NCI-H345 treated with DMSO at 0.1 percent for 48 hours (cell line): ENCODE data around the gene HYAL2.

Experiments used
- DNase-seq: peaks from one replicate; lab custom pipeline; 2025; ENCODE audit not compliant: unreplicated experiment; lab: John Stamatoyannopoulos, UW

The HYAL2 gene

DNA sequence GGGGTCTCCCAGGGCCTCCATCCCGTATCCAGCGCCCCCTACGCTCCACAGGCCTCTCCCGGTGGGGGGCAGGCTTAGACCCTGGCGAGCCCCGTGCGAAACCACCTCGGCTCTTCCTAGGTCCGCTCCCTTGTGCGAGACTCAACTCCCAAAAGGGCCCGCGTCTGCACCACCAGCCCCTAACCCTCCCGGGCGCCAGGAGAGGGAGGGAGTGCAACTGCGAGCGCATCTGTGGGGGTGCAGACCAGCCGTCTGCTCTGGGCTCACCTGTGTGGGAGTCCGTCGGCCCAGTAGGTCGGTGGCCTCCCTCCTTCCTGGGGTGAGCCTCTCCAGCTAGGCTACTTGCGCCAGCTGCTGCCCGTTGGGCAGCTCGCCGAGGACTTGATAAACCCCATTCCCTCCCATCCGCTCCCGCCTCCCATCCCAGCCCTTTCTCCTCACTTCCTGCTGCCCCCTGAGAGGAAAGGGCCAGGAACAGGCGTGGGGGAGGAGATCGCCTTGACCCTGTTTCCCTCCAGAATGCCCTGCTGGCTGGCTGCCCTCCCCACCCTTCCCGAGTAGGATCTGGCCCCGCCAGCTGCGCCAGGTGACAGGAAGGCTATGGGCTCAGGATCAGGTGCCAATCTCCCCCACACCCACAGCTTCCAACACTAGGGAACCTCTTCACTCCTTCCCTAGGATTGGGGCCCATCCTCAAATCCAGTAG lies at the start of gene HYAL2:
Gene HYAL2 (minus strand): TSS at position 360 of the 706 bp plus-strand sequence. CDS start 2,256 bp downstream, outside the sequence.
- DNase-seq = no peak

- no peak for DNase-seq
Measured at GRCh38 chr3:50371133-50371685, 48.7 kb upstream of the HYAL2 start.

- DNase-seq = no peak
Measured at GRCh38 chr3:50370594-50370993, 48.0 kb upstream of the HYAL2 start.

DNA sequence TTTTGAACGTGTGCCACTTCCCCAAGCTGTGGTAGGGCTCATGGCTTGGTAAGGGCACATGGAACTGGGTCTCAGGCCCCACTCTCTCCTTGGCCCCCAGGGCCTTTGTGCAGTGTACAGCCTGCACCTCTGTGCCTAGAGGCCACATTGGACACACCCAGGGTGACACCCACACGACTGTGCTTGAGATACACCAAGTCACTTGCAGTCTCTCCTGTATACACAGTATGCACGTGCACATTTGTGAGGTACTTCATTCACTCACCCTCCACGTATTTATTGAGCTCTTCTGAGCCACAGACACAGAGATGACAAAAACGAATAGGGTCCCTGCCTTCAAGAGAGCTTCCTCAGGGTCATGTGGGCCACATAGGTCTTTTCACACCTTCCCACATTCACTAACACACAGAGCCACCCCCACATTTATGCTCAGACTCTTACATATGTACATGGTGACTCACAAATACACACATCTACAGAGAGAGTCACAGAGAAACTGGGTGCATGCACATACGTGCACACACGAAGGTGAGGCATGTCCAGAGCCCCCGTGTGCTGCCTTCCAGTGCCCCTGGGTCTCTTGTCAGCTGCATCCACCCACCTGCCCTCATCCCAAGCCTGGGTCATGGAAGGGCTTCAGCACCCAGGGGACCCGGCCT lies 46.6 kb upstream of the HYAL2 start:
- no peak for DNase-seq

DNA sequence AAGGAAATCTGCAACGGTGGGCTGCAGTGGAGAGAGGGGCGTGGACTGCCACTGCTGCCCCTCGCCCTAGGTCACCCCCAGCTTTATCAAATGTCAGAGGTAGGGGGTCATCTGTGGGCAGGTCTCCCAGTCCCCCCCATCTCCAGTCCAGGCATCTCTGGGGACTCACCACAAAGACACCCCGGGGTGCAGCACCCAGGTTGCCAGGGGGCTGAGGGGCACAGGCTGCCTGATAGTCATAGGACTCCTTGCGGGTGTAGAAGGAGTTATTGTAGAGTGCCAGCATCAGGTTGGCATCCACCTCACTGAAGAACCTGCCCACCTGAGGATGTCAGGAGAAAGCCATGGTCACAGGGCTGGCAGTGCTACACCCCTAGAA lies 43.3 kb upstream of the HYAL2 start:
- no peak for DNase-seq

- peak; percentile 41 for DNase-seq
Measured at GRCh38 chr3:50365080-50365841, 42.7 kb upstream of the HYAL2 start.

- no peak for DNase-seq
Measured at GRCh38 chr3:50364573-50365079, 42.1 kb upstream of the HYAL2 start.

GRCh38 chr3:50359760-50360110 lies 37.2 kb upstream of the HYAL2 start:
- no peak for DNase-seq

DNA sequence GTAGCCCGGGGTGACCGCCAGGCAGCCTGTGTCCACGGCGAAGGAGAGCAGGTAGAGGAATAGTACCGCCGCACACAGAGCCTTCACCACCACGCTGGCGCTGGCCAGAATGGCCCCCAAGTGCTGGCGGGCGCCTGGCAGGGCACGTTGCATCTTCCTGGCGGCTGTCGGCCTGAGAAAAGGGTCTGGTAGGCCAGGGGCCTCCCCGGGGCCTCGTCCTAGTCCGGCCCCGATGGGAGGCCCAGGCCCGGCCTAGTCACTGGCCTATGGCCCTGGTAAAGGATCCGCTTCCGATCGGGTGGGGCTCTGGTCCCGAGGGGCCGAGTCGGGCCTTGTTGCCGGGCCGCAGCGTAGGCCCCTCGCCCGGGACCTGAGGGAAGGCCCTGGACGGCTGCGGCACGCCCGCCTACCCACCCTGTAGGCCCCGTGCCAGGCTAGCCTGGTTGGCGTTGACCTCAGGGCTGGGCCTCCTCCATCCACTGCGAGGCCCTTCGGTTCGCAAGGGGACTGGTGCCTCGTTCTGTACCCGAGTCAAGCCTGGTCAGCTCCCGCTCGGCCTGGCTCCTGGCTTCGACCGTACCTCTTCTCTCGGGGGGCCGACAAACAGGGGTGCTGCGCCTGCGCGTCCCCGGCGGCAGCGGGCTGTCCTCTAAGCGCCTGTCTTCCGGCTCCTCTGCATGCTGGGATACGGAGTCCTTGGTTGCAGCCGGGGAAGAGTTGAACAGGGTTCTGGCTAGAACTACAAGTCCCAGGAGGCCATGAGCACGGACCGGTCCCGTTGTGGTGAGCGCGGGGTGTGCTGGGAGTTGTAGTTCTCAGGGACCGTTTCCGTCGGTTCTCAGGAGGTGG lies 36.6 kb upstream of the HYAL2 start, which contains the start of gene TMEM115:
Gene TMEM115 (minus strand): TSS at position 611 of the 849 bp plus-strand sequence. CDS start 458 bp downstream, at position 153.
- DNase-seq = peak; percentile 85

- no peak for DNase-seq
Measured at GRCh38 chr3:50358355-50358910, 35.9 kb upstream of the HYAL2 start.

DNA sequence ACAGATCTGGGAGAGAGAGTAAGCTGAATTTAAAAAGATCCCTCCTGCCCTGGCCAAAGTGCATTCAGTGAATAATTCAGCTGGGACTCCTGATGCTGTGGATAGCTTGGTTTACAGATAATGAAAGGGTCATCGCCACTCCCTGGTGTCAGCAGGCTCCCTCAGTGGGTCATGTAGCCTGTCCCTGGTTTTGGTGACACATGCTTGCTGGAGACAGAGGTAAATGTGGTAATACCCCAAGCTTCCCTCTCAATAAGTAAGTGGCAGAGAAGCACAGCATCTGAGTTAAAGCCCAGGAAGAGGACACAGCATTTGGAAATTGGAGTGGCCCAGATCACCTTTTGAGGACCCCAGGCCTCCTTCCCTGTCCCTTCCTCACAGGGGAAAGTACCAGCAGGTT lies 34.9 kb upstream of the HYAL2 start:
- no peak for DNase-seq

GRCh38 chr3:50356553-50356952 lies 34.0 kb upstream of the HYAL2 start:
- no peak for DNase-seq

- DNase-seq = no peak
Measured at GRCh38 chr3:50355829-50356552, 33.4 kb upstream of the HYAL2 start.

- DNase-seq = no peak
Measured at GRCh38 chr3:50354850-50355249, 32.3 kb upstream of the HYAL2 start.

GRCh38 chr3:50354186-50354764 lies 31.7 kb upstream of the HYAL2 start:
- no peak for DNase-seq

DNA sequence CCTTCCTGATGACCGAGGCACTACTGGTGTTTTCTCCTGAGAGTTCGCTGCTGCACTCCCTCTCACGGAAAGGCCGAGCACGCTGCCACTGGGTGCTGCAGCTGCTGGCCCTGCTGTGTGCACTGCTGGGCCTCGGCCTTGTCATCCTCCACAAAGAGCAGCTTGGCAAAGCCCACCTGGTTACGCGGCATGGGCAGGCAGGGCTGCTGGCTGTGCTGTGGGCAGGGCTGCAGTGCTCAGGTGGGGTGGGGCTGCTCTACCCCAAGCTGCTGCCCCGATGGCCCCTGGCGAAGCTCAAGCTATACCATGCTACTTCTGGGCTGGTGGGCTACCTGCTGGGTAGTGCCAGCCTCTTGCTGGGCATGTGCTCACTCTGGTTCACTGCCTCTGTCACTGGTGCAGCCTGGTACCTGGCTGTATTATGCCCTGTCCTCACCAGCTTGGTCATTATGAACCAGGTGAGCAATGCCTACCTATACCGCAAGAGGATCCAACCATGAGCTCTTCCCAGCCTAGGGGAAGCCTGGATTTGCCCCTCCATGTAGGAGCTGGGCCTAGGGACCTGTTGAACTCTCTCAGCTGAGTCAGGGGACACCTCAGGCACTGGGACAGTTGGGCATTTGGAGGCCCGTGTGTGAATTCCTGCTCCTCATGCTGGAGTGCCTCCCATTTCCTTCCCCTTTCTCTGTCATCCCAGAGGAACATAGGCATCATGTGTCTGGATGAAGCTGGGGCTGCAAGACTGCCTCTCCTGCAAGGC lies 30.9 kb upstream of the HYAL2 start:
- DNase-seq = no peak

DNA sequence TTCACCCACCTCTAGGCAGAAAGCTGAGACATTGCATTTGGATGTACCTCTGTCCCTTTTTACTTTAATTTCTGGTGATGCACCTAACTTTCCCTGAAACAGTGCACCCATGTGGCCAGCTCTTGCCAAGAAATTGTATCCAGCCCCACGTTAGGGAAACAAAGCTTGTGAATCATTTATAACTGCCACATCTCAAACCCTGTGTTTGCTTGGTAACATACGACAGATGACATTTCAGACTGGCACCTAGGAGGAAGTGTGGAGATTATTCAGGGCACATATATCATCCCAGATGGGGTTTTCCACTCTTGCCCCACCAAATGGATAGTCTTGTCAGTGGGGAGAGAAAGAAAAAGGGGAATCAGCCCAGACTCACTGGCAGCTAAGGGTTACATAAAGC lies 30.2 kb upstream of the HYAL2 start:
- no peak for DNase-seq

- DNase-seq = no peak
Measured at GRCh38 chr3:50351323-50351697, 28.8 kb upstream of the HYAL2 start.
